Epidermal melanocyte (primary cell): Measurements from ENCODE around the gene LGMN.

Experiments
- DNase-seq: peaks from one replicate; pipeline ENCODE4 v3.0.0; 2011; ENCODE audit warnings: low spot score; ENCODE audit not compliant: insufficient read length

The LGMN gene

DNA sequence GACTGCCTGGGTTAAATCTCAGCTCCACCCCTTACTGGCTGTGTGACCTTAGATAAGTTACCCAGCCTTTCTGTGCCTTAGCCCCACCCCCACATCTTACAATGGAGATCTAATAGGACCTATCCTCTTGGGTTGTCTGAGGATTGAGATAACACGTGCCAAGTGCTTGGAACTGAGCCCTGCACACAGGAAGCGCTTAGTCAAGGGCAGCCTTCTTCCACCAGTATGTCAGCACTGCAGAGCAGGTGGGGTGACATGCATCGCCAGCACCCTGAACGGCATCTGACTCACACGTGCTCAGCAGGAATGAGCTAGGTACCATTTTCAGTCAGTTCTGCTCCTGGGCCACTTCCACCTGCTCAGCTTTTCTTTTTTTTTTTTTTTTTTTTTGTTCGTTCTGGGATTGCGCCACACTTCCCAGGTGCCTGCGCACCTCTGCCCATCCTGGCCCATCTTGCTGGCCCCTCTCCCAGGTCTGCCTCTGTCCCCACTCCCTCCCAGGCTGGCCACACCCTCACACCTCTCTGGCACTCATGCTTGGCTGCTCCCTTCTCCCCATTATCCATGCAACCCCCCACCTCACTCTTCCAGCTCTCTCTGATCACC, 19.6 kb downstream of the LGMN start:
- DNase-seq, result no peak

DNA sequence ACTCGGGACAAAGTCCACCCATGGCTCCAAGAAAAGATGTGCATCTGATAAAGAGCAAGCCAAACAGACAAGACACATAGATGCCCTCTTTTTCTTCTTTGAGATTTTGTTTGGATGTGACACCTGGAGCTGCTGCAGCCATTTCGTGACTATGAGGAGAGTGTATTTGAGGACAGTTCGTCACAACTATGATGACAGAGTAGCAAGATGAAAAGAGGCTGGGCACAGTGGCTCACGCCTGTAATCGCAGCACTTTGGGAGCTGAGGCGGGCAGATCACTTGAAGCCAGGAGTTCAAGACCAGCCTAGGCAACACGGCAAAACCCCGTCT, 21.5 kb downstream of the LGMN start:
- DNase-seq, result no peak

GRCh38 chr14:92726135-92726932, 22.1 kb downstream of the LGMN start:
- DNase-seq, result no peak

- DNase-seq, result no peak
Observed at GRCh38 chr14:92724516-92725340, 23.7 kb downstream of the LGMN start.

GRCh38 chr14:92719890-92720323, 28.5 kb downstream of the LGMN start:
- DNase-seq, result no peak

DNA sequence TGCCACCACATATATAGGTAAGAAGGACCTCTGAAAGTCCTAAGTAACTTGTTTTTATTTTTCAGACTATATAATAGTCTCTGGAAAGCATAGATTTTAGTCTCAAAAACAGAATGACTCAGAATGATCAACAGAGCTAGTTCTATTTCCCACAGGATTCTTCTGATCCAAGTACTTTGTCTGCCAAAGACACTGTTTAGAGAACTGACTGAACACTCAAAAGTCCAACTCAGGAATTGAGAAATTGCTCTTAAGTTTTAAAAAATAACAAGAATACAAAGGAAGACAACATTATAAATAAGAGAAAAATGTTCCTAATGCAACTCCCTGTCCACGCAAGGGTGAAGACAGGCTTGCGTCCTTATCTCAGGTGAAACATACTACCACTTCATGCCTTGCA, 29.0 kb downstream of the LGMN start:
- DNase-seq, result no peak

- DNase-seq, result no peak
Observed at GRCh38 chr14:92718664-92719063, 29.8 kb downstream of the LGMN start.

DNA sequence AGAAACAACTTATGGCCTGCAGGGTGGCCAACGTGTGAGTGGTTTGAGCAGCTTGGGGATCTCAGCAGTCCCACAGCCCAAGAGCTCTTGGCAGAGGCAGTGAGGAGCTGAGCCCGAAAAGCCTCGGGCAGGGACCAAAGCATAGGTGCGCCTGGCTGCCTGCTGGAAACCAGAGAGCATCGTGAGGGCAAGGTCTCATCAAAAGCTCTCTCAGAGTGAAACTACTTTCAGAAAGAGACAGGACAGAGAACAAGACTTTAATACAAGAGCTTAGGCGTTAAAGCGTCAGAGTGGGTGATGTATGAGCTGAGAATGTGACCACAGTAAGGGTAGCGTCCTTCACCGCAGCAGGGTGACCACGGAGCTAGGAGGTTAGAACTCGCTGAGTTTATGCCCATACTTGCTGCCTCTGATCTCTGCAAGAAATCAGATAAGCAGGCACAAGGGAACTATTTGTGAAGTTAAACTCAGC, 30.8 kb downstream of the LGMN start:
- no peak for DNase-seq

GRCh38 chr14:92716131-92716530, 32.3 kb downstream of the LGMN start:
- no peak for DNase-seq

- peak; percentile 77 for DNase-seq
Observed at GRCh38 chr14:92714739-92715307, 33.6 kb downstream of the LGMN start.

- DNase-seq, result no peak
Observed at GRCh38 chr14:92712654-92713051, 35.8 kb downstream of the LGMN start.

GRCh38 chr14:92711976-92712653, 36.3 kb downstream of the LGMN start:
- DNase-seq, result no peak

GRCh38 chr14:92710001-92710341, 38.5 kb downstream of the LGMN start:
- DNase-seq, result no peak

GRCh38 chr14:92709340-92710000, 39.0 kb downstream of the LGMN start:
- DNase-seq, result no peak

DNA sequence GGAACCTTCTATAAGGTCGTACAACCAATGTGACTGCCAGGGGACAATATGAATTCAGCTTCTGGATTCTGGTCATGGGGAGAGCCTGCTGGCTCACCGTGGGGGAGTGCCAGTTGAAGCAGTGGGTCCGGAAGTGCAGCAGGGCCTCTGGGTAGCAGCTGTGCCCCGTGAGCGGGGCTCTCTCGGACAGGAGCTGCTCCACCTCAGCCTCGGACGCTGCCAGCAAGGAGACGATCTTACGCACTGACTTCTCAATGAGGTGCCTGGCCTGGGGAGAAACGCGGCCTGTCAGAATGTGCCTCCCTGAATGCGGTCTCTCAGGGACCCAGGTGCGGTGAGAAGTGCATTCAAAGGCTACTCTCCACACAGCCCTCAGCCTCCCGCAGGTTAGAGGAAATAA, 42.0 kb downstream of the LGMN start:
- DNase-seq, result no peak

DNA sequence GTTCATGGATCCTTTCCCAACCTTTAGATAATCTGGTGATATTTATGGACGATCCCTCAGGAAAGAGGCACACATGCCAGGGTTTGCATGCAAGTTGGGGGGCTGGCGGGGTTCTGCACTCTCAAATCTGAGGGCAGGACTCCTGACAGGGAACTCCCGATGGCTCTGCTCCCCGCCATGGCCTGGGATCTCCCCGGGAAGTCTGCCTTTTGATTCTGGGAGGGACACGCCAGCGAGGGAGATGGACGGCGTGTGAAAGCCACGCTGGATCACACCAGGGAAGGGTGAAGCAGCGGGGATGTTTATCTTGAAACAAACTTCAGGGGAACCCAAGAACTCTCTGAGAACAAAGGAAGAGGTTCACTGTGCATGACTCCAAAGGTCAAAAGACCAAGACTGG, 43.6 kb downstream of the LGMN start:
- DNase-seq, result no peak

GRCh38 chr14:92704036-92704804, 44.2 kb downstream of the LGMN start:
- DNase-seq, result no peak

DNA sequence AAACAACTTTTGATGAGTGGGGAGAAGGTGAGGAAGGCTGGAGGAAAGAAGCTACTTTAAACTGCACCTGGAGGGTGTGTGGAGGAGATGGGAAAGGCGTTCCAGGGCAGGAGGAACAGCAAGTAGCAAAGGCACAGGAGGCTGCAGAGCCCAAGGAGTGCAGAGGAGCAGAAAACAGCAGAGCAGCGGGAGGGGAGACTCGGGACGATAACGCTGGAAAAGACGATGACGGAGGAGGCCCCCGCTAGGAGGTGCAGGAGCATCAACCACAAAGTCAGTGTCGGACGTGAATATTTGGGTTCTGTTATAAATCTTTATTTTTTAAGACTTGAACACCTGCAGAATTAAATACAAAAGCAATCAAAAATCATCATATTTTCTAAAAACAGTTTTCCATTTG, 44.9 kb downstream of the LGMN start:
- no peak for DNase-seq

- DNase-seq, result no peak
Observed at GRCh38 chr14:92702441-92702918, 45.9 kb downstream of the LGMN start.

DNA sequence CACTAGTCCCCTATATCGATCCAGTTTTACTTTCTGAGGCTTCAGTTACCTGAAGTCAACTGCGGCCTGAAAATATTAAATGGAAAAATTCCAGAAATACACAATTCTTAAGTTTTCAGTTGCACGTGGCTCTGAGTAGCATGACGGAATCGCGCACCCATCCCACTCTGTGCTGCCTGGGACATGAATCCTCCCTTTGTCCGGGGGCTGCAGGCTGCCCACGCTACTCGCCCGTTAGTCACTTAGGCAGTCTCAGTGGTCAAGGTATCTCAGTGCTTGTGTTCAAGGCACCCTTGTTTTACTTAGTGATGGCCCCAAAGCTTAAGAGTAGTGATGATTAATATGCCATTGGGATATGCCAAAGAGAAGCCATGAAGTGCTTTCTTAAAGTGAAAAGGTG, 46.6 kb downstream of the LGMN start:
- DNase-seq, result no peak
